ENCODE data around the gene SOX6. TPM values are rescaled to one million over a fixed set of nuclear protein-coding genes. Genes with fewer than 3 reads are reported as not detected.

SOX6 gene
- total RNA-seq, 4 donors from 2014 or later, result 25.3 to 42.3 (median 37.4) TPM

- intact Hi-C loops (cut with DNase I; ENCODE audit: low total_unique reads), result no loop called here
Measured at GRCh38 chr11:16318320-16318719, 38.0 kb downstream of the SOX6 start.

GRCh38 chr11:16317712-16318111 is 38.6 kb downstream of the SOX6 start:
- ATAC-seq (no peak), DNase-seq (no peak)
- H3K9me3 ChIP-seq, result no peaks in the 10 kb centered on the region
- no peak for TF ChIP-seq POLR2A (IDR thresholded peaks at IDR 0.05)
- TF ChIP-seq CTCF (IDR thresholded peaks at IDR 0.05 in 4 of 5, conservative IDR thresholded peaks at IDR 0.05 in 1 of 5), result no peak
- in situ Hi-C loops (cut with MboI; ENCODE audit: low sequenced_read_pairs in 4 of 4) (no loop called here), intact Hi-C loops (cut with DNase I; ENCODE audit: low total_unique reads) (no loop called here)
- no peak overlapping the region for H3K27ac ChIP-seq
- no peaks in the 10 kb centered on the region for H3K36me3 ChIP-seq
- H3K27me3 ChIP-seq, result no peaks in the 10 kb centered on the region
- no peak overlapping the region for H3K4me3 ChIP-seq
- peaks cover 5 to 7% of the 10 kb centered on the region in 2 donors for H3K4me1 ChIP-seq

More at GRCh38 chr11:16318320-16318719, 38.0 kb downstream of the SOX6 start:
- ATAC-seq (no peak), DNase-seq (no peak)
- TF ChIP-seq CTCF (IDR thresholded peaks at IDR 0.05 in 4 of 5, conservative IDR thresholded peaks at IDR 0.05 in 1 of 5) (no peak), POLR2A (IDR thresholded peaks at IDR 0.05) (no peak)
- Histone ChIP-seq H3K4me3 (no peak overlapping the region), H3K4me1 (peaks cover 4 to 5% of the 10 kb centered on the region in 2 donors), H3K27me3 (no peaks in the 10 kb centered on the region), H3K36me3 (no peaks in the 10 kb centered on the region), H3K9me3 (no peaks in the 10 kb centered on the region), H3K27ac (no peak overlapping the region)
- in situ Hi-C loops (cut with MboI; ENCODE audit: low sequenced_read_pairs in 4 of 4), result no loop called here

- H3K4me1 ChIP-seq, result peaks cover 17 to 27% of the 10 kb centered on the region in 2 donors
- no peak for DNase-seq
- no peak for ATAC-seq
- H3K27me3 ChIP-seq, result no peaks in the 10 kb centered on the region
- H3K27ac ChIP-seq, result no peak overlapping the region
- intact Hi-C loops (cut with DNase I; ENCODE audit: low total_unique reads), result no loop called here
- no peaks in the 10 kb centered on the region for H3K36me3 ChIP-seq
- TF ChIP-seq POLR2A (IDR thresholded peaks at IDR 0.05), result no peak
- no peaks in the 10 kb centered on the region for H3K9me3 ChIP-seq
- in situ Hi-C loops (cut with MboI; ENCODE audit: low sequenced_read_pairs in 4 of 4), result no loop called here
- H3K4me3 ChIP-seq, result no peak overlapping the region
Measured at GRCh38 chr11:16313846-16314245, 42.5 kb downstream of the SOX6 start.

GRCh38 chr11:16312233-16312765 is 44.0 kb downstream of the SOX6 start:
- no peak for ATAC-seq
- H3K9me3 ChIP-seq, result no peaks in the 10 kb centered on the region
- peaks cover 12 to 27% of the 10 kb centered on the region in 2 donors for H3K4me1 ChIP-seq
- H3K27me3 ChIP-seq, result no peaks in the 10 kb centered on the region
- no peaks in the 10 kb centered on the region for H3K36me3 ChIP-seq
- in situ Hi-C loops (cut with MboI; ENCODE audit: low sequenced_read_pairs in 4 of 4) (no loop called here), intact Hi-C loops (cut with DNase I; ENCODE audit: low total_unique reads) (no loop called here)
- no peak for DNase-seq
- H3K27ac ChIP-seq, result peak overlapping the region in 2 of 4 donors; percentile 23 to 30
- TF ChIP-seq CTCF (IDR thresholded peaks at IDR 0.05 in 4 of 5, conservative IDR thresholded peaks at IDR 0.05 in 1 of 5) (no peak), POLR2A (IDR thresholded peaks at IDR 0.05) (no peak)
- H3K4me3 ChIP-seq, result no peak overlapping the region

- ATAC-seq (no peak), DNase-seq (no peak)
- Histone ChIP-seq H3K27ac (no peak overlapping the region), H3K4me1 (peaks cover 12 to 27% of the 10 kb centered on the region in 2 donors), H3K36me3 (no peaks in the 10 kb centered on the region), H3K9me3 (no peaks in the 10 kb centered on the region), H3K4me3 (no peak overlapping the region), H3K27me3 (no peaks in the 10 kb centered on the region)
- TF ChIP-seq POLR2A (IDR thresholded peaks at IDR 0.05), result no peak
- in situ Hi-C loops (cut with MboI; ENCODE audit: low sequenced_read_pairs in 4 of 4) (no loop called here), intact Hi-C loops (cut with DNase I; ENCODE audit: low total_unique reads) (no loop called here)
Measured at GRCh38 chr11:16311831-16312230, 44.5 kb downstream of the SOX6 start.

GRCh38 chr11:16310943-16311342 is 45.4 kb downstream of the SOX6 start:
- DNase-seq (no peak), ATAC-seq (no peak)
- intact Hi-C loops (cut with DNase I; ENCODE audit: low total_unique reads), result no loop called here
- TF ChIP-seq POLR2A (IDR thresholded peaks at IDR 0.05), result no peak
- no peak for TF ChIP-seq CTCF (IDR thresholded peaks at IDR 0.05 in 4 of 5, conservative IDR thresholded peaks at IDR 0.05 in 1 of 5)
- no peak overlapping the region for H3K27ac ChIP-seq
- H3K4me1 ChIP-seq, result peaks cover 12 to 23% of the 10 kb centered on the region in 2 donors
- in situ Hi-C loops (cut with MboI; ENCODE audit: low sequenced_read_pairs in 4 of 4), result no loop called here
- no peaks in the 10 kb centered on the region for H3K27me3 ChIP-seq
- H3K9me3 ChIP-seq, result no peaks in the 10 kb centered on the region
- H3K4me3 ChIP-seq, result no peak overlapping the region
- no peaks in the 10 kb centered on the region for H3K36me3 ChIP-seq
